DMS53 treated with DMSO at 0.1 percent for 48 hours (cell line): ENCODE data around the gene PTPRC.

ENCODE experiments used
- DNase-seq: peaks from one replicate; lab custom pipeline; 2025; ENCODE audit not compliant: unreplicated experiment; lab: John Stamatoyannopoulos, UW

PTPRC gene

GRCh38 chr1:198669023-198669698 is 30.3 kb downstream of the PTPRC start:
- DNase-seq, result peak; percentile 79

DNA sequence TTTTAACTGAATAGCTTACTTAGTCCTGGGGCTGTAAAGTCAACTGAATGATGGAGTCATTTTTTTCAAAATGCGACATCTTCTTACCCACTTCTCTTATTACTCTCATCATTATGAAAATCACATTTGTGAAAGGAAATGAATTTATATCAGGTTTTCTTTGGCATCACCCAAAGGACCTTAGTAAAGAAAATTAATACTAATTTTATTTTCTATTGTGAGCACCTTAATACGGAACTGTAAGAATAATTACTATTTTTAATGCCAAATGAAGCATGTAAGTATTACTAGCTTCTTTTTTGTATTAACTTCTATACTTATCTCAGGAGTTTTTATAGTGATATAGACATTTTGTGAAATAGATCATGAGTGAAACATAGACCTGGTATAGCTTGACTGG is 30.9 kb downstream of the PTPRC start:
- DNase-seq, result no peak

- no peak for DNase-seq
Measured at GRCh38 chr1:198671136-198671535, 32.3 kb downstream of the PTPRC start.

GRCh38 chr1:198672124-198672523 is 33.3 kb downstream of the PTPRC start:
- no peak for DNase-seq

- no peak for DNase-seq
Measured at GRCh38 chr1:198674009-198674408, 35.2 kb downstream of the PTPRC start.

DNA sequence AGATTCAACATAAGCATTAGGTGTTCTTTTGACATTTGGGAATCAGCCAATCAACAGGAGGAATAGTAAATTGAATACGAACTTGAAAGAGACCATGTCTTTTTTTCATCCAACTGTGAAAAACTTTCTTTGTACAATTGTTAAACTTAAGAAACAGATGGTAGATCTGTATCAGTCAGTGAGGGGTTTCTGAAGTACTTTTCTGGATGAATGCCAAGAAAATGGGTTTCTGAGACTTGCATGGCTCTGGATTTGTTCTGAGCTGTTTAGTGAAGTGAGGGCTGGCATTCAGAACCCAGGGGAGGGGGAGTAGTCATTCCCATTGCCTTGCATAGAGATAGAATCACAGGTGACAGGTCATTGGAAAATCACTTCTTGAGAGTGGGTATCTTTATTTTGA is 37.4 kb downstream of the PTPRC start:
- DNase-seq, result no peak

DNA sequence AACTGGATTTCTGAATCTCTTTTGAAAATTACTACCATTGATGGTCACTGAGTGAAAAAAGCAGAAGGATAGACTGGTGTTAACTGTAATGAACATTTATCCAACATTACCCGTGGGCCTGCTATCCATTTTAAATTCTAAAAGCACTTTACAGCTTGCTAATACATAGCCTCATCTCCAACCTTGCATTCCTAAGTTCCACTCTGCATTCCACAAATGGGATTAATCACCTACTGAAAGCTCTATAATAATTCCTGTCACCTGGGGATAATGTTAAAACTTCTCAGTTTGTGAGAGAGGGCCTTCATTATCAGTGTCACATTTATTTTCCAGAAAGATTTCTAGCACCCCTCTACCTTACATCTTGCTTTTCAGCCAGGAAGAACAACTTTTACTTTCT is 38.2 kb downstream of the PTPRC start:
- DNase-seq, result no peak

- DNase-seq, result no peak
Measured at GRCh38 chr1:198677871-198678270, 39.0 kb downstream of the PTPRC start.

DNA sequence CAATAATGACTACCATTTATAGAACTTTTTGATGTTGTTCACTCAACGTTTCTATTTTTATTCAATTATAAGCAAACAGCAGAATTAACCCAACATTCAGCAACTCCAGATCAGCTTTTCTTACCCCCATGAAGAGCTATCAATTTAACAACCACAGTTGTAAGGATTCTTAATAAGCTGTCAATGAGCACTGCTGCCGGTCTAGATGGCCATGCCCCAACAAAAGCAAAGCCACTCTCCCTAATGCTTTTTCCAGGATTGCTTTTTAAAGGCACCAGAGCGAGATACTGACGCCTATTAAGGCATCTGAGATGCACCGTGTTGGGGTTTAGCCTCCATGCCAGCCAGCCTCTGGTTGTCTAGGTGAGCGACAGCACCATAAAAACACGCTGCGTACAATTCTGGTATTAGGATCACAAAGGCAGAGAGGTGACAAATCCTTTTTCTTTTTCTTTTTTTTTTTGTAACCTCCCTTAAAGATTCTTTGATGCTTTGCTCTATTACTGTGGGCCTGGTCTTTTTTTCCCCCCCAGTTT is 39.5 kb downstream of the PTPRC start:
- no peak for DNase-seq

GRCh38 chr1:198678901-198679329 is 40.1 kb downstream of the PTPRC start:
- no peak for DNase-seq

- no peak for DNase-seq
Measured at GRCh38 chr1:198679535-198680173, 40.8 kb downstream of the PTPRC start.

- DNase-seq, result no peak
Measured at GRCh38 chr1:198680174-198680875, 41.5 kb downstream of the PTPRC start.

DNA sequence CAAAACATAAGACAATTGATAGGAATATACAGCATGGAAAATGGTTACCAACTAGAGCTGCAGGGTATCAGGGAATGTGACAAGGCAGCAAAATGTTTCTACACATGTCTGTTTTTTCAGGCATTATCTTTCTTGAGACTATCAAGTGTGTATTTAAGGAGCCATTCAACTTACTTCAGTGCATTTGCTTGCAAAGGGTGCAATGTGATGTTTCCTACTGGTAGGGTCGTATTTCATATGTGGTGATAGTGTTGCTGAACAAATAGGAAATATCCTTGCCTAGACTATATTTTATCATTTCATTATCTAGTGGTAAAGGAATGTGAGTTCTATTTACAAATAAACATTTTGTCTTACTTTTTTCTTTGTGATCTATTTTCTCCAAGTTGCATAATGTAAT is 42.4 kb downstream of the PTPRC start:
- DNase-seq, result no peak

DNA sequence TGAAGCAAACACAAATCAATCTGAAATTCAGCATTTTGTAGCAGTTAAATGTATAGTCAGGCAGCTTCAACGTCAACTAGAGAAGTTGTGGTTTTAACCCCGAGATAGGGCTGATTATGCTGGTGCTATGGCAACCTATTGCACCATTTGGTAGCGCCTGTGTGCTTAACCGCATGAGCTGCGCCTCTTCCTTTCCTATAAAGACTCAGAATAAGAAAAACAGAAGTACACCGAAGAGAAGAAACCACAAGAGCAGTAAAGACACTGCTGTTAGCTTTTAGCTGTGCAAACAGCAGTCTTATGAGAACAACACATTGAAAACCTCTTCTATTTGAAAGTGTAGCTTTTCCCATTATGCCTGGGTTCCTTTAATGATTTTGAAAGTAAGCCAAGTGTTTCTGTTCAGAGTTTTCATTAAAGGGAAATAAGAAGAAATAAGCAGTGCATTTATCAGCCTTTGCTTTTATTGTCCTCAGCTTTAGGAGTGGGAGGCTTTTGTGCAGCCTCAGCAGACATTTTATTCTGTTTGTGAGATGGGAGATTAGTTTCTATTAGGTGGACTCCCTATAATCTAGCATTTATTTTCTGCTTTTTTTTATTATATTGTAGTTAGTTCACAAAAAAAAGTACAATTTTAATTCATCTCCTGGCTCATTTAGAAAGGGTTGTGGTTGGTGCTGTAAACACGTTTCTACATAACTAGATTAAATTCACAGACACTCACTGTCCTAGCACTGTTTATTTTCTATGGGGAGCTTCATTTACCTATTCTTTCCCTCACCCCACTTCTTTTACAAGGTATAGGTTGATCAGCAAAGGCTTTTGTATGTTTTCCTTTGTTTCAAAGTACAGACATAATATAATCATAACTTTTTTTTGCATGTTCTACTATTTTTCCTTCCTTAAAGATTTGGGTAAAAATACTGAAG is 43.3 kb downstream of the PTPRC start:
- DNase-seq, result no peak

DNA sequence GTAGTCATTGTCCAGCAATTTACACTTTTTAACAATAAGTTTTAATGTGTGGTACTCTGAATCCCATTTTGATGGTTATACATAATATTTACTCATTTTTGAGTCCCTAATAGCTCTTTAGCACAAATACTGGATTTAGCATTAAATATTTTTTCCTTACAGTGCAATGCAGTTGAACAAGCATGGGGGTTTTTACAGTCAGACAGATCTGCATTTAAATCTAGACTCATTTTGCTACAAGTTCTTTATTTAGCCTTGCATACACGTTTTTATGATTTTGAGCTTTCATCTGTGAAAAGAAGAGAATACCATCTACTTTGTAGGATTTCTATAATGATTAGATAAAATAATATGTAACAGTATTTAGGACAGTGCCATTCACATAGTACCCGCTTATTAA is 44.0 kb downstream of the PTPRC start:
- DNase-seq, result no peak

DNA sequence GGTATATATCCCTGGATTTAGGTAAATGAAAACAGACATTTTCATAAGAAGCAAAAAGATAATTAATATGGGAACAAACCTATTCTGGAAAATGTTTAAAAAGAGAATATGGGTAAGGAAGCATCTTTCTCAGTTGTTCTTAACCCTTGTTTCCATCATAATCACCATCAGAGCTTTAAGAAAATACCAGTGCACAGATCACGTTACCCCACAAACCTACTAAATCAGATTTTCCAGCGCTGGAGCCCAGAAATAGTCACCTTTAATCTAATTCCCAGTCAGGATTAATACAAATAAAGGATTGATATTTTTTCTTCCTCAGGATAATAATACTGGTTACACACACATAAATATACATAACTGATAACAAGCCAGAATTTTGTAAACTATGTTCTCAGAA is 44.6 kb downstream of the PTPRC start:
- no peak for DNase-seq

DNA sequence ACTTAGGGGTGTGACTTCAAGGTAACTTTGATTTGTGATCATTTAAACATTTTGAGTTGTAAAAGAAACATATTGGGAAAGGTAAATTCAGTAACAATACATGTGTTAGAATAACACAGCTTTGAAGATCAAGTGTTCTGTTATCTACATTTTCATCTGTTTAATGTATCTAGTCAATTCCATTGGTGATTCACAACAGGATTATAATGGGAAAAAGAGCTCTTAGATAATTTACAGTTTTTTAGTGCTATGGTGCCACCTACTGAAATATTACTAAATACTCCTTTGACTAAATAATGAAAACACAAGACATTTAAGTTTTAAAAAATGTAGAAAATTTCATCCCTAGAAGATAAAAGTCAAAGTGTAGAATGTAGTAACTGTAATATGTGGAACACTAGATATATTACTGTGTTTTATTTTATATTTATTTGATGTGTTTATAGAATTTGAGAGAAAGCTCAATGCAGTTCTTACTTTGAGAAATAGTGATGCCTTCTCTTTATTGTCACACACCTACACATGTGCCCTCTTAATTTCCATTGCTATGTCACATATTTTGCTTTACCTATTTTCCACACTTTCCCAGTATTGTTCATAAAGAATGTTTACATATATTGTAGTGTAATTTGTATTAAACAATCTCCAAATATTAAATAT is 47.4 kb downstream of the PTPRC start:
- peak; percentile 81 for DNase-seq

- no peak for DNase-seq
Measured at GRCh38 chr1:198687429-198687828, 48.6 kb downstream of the PTPRC start.

DNA sequence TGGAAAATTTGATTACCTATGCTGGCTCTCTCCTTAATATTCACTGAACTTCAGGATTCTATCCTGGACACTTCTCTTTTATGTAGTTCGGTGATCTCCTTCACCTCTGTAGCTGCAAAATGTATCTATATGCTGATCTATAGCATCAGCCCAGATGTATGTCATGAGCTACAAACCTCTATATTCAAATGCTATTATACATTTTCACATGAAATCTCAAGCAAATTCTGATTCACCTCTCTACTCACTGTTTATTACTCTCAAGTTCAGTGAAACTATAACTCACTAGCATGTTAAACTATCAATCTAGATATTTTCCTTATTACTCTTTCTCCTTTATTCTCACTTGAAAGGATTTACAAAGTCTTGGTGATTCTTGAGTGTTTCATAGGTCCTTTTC is 52.2 kb downstream of the PTPRC start:
- no peak for DNase-seq

DNA sequence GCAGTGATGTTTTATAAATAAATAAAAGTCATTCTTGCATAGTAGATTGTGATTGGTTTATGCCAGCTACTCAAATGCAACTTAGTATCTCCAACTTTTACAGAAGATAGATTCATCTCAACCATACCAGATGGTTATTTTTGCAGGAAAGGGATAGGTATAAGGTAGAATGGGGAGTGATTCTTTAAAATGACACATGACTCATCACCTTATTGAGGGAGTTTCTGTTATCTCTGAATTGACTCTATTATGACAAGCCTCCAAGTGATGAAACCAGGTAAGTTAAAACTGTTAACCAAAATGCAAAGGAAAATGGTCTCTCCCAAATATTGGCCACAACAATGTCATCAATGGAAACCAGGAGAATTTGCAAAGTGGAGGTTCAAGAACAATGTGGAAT is 54.5 kb downstream of the PTPRC start:
- DNase-seq, result no peak
